HG03469 (cell line): Measurements from ENCODE around the gene ACVR1C.

ENCODE experiments used
- ATAC-seq: cut with Tn5 transposase; IDR thresholded peaks from one replicate; pipeline ENCODE4 v1.9.1; 2021; ENCODE audit warnings: mild to moderate bottlenecking, moderate library complexity, moderate number of reproducible peaks; ENCODE audit not compliant: unreplicated experiment

The ACVR1C gene

DNA sequence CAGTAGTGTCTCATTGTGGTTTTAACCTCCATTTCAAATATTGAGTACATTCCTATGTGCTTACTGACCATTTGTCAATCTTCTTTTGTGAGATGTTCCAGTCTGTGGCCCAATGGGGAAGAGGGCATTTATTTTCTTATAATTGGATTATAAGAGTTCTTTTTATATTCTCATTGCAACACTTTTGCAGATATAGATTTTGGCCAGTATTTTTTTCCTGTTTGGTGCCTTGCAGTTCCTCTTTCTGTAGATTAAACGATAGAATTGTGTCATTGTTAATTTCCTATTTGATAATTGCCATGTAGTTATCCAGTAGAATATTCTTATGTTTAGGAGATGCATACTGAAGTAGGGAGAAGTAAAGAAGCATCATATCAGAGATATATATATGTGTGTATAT is 128.3 kb downstream of the ACVR1C start:
- ATAC-seq, result no peak

DNA sequence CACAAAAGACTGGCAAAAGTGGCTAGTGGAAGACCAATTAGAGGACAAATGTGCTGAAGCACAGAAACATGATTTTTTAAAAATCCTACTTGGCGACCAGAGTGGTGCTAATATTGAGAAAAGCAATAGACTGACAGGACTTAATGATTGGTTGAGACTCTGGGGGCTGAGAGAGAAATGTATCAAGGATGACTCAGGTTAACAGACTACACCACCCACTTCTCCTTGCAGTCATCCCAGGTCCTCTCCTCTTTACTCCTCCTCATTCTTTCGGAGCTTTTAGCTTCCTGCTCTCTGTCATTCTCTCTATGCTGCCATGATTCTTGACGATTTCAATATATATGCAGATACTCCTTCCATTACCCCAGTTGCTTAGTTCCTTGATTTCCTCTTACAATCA is 130.2 kb downstream of the ACVR1C start:
- no peak for ATAC-seq

DNA sequence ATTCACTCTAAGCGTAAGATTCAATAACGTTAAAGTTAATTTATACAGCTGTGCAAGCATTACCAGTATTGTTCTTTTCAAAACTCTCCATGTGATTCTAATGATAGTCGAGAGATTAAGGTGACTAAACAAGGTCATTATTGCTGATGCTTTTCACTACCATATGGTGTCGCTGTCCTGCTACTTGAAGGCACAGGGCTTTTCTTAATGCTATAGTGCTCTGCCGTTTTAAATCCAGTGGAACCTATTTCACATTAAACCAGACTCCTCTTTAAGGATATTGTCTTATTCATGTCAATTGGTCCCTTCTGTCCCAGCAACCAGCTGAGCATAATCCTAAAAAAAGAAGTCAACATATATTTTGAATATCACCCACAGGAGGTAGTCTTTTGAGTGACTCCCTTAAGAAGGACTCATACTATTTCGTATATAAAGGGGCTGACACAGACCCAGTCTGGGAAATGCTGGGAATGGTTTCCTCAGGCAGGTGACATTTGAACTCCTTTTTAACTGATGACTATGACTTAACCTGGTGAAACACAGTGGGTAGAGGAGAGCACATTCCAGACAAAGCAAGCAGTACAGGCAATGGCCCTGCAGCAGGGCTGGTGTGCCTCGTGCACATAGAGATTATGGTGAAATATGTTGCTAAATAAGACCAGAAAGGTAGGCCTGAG is 130.9 kb downstream of the ACVR1C start:
- ATAC-seq, result peak; percentile 88

GRCh38 chr2:157492189-157492773 is 136.4 kb downstream of the ACVR1C start:
- peak; percentile 96 for ATAC-seq

GRCh38 chr2:157489983-157490382 is 138.7 kb downstream of the ACVR1C start:
- no peak for ATAC-seq

GRCh38 chr2:157488877-157489276 is 139.8 kb downstream of the ACVR1C start:
- ATAC-seq, result no peak

GRCh38 chr2:157487747-157488146 is 140.9 kb downstream of the ACVR1C start:
- ATAC-seq, result no peak

GRCh38 chr2:157487271-157487610 is 141.4 kb downstream of the ACVR1C start:
- ATAC-seq, result no peak

- no peak for ATAC-seq
Measured at GRCh38 chr2:157486596-157487270, 141.9 kb downstream of the ACVR1C start.

- ATAC-seq, result peak; percentile 90
Measured at GRCh38 chr2:157480182-157480961, 148.3 kb downstream of the ACVR1C start.

DNA sequence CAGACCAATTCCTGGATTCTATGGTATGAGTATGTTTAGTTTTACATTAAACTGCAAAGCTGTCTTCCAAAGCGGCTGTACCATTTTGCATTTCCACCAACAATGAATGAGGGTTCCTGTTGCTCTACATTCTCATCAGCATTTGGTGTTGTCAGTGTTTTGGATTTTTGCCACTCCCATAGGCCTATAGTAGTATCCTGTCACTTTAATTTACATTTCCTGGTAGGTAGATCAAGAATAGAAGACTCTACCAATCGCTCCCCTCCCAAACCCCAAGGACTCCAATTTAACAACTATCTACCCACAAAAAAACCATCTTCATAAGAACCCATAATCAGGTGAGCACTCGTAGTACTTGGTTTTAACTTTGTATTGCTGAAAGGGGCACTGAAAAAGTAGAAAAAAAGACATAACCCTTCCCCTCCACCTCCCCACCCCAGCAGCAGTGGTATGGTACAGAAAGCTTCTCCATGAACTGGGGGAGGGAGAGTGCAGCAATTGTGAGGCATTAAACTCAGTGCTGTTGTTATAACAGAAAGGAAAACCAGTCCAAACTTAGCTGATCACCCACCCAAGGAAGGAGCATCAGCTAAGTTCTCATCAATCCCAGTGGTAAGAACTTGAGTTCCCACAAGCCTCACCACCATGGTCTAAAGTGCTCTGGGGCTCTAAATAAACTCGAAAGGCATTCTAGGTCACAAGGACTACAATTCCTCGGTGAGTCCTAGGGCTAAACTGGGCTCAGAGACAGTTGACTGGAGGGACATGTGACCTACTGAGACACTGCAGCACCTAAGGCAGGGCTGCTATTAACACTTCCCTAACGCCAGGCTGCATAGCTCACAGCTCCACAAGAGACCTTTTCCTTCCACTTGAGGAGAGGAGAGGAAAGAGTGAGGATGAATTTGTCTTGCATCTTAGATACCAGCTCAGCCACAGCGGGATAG is 149.3 kb downstream of the ACVR1C start:
- no peak for ATAC-seq

DNA sequence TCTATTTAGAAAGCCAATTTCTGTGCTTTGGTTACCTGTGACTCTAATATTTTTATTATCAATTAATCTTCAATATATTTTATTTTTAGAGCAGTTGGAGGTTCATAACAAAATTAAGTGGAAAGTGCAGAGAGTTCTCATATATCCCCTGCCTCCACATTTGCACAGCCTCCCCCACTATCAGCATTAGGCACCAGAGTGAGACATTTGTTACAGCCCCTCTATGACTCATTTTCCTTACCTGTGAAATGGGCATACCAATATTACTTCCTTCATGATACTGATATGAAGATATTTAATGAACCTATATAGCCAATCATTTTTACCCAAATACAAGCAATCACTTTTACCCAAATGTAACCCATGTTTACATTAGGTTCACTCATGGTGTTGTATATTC is 150.7 kb downstream of the ACVR1C start:
- ATAC-seq, result no peak

DNA sequence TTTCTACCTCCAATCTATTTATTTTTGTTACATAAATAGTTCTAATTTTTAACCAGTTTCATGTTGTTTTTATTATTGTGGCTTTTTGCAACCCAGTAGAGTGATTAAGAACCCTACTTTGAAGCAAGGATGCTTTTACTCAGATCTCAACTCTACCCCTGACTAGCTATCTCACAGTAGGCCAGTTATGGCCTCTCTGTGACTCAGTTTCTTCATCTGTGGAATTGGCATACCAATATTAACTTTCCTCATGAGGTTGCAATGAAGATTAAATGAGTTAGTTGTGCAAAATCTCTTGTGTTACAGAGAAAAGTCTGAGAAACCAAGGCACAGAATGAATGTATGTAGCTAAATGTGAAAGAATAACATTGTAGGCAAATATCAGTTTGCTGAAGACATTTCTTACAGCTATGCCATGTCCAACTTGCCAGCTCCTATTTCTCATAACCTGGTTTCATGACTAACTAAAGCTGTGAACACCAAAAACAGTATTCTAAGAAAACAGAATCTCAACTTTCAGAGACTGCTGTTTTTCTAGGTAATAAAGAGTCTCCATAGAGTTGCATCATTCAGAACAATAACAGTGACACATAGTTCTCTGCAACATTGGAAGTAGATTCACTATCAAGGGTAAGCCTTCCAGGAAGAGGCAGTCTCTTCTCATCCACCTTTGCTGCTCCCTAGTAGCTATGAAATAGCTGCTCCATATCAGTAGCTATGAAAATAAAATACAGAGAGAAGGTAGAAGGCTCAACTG is 151.5 kb downstream of the ACVR1C start:
- ATAC-seq, result no peak
